Keratinocyte (primary cell): Measurements from ENCODE around the gene PTK6. TPM values are rescaled to one million over a fixed set of nuclear protein-coding genes. Genes with fewer than 3 reads are reported as not detected.
A peak's percentile ranks its signal among the peaks of the same experiment; 100 is the strongest.

Experiments used
- DNase-seq: peaks from one replicate; pipeline ENCODE4 v3.0.0-alpha.2; 2011; ENCODE audit warnings: low read depth, missing footprints, low spot score
- FAIRE-seq: peaks from 2 replicates; lab custom pipeline; 2011; peaks lifted over from hg19 to GRCh38; lab: Jason Lieb, UNC
- H2AFZ ChIP-seq: 2 replicates; pipeline ENCODE4 v1.6.0; 2012; ENCODE audit warnings: low read length, control low read depth, inconsistent platforms; ENCODE audit not compliant: control insufficient read depth
- H3K27ac ChIP-seq: 2 replicates; pipeline ENCODE4 v1.5.1; 2011; ENCODE audit warnings: low read length; ENCODE audit not compliant: control insufficient read depth, insufficient read depth
- H3K27me3 ChIP-seq: 3 replicates; pipeline ENCODE4 v1.6.0; 2011; ENCODE audit warnings: low read length; ENCODE audit not compliant: control insufficient read depth, insufficient read depth; ENCODE audit errors: extremely low read depth
- H3K36me3 ChIP-seq, 2 experiments: 2 replicates in 1 of 2; 3 replicates in 1 of 2; pipeline ENCODE4 v1.5.1; 2011; ENCODE audit warnings: low read length in 2 of 2, mild to moderate bottlenecking in 1 of 2; ENCODE audit not compliant: control insufficient read depth in 2 of 2, insufficient read depth in 2 of 2; ENCODE audit errors: extremely low read depth in 1 of 2
- H3K4me1 ChIP-seq: 3 replicates; pipeline ENCODE4 v1.5.1; 2011; ENCODE audit warnings: low read length; ENCODE audit not compliant: control insufficient read depth, insufficient read depth; ENCODE audit errors: extremely low read depth
- H3K4me2 ChIP-seq: 3 replicates; pipeline ENCODE4 v1.6.0; 2011; ENCODE audit warnings: low read depth, low read length; ENCODE audit not compliant: control insufficient read depth, insufficient read depth; ENCODE audit errors: extremely low read depth
- H3K4me3 ChIP-seq, 3 experiments: fragments of 200-600 bp in 1 of 3; sonication (generic) in 1 of 3; 2 replicates in 2 of 3; 3 replicates in 1 of 3; pipeline ENCODE4 v1.5.1; 2011 to 2016; ENCODE audit warnings: low read length in 3 of 3, mild to moderate bottlenecking in 3 of 3, control low read depth in 2 of 3, inconsistent platforms in 1 of 3, low read depth in 1 of 3, mixed read lengths in 1 of 3, mixed run types in 1 of 3, moderate library complexity in 1 of 3; ENCODE audit not compliant: control insufficient read depth in 2 of 3, insufficient read depth in 2 of 3; ENCODE audit errors: extremely low read depth in 1 of 3
- H3K79me2 ChIP-seq: 2 replicates; pipeline ENCODE4 v1.6.0; 2012; ENCODE audit warnings: low read length; ENCODE audit not compliant: control insufficient read depth, insufficient read depth
- H3K9ac ChIP-seq: 3 replicates; pipeline ENCODE4 v1.6.0; 2011; ENCODE audit warnings: low read length; ENCODE audit not compliant: control insufficient read depth, insufficient read depth; ENCODE audit errors: extremely low read depth
- H3K9me1 ChIP-seq: 3 replicates; pipeline ENCODE4 v1.6.0; 2011; ENCODE audit warnings: low read length; ENCODE audit not compliant: control insufficient read depth, insufficient read depth; ENCODE audit errors: extremely low read depth
- H3K9me3 ChIP-seq: 2 replicates; pipeline ENCODE4 v1.5.1; 2012; ENCODE audit warnings: low read depth, low read length; ENCODE audit not compliant: control insufficient read depth
- H4K20me1 ChIP-seq: 3 replicates; pipeline ENCODE4 v1.6.0; 2011; ENCODE audit warnings: low read length; ENCODE audit not compliant: control insufficient read depth, insufficient read depth; ENCODE audit errors: extremely low read depth
- CTCF ChIP-seq, 3 experiments: IDR thresholded peaks in 1 of 3; conservative IDR thresholded peaks in 1 of 3; optimal IDR thresholded peaks in 1 of 3; 2 replicates in 2 of 3; 3 replicates in 1 of 3; pipeline versions ENCODE3 to v1.5.1; 2011; ENCODE audit warnings: low read length in 3 of 3, mild to moderate bottlenecking in 3 of 3, moderate library complexity in 2 of 3, control low read depth in 1 of 3, inconsistent platforms in 1 of 3; ENCODE audit not compliant: insufficient read depth in 2 of 3; ENCODE audit errors: extremely low read depth in 1 of 3
- EZH2 ChIP-seq: IDR thresholded peaks from one replicate; pipeline ENCODE4 v1.6.1; 2012; ENCODE audit warnings: inconsistent platforms, mild to moderate bottlenecking, low read length, moderate library complexity
- dilution Hi-C: fragments of 300-500 bp; cut with MboI; formaldehyde crosslinking; loops from one replicate; pipeline ENCODE4 v1.7.0; 2020; ENCODE audit warnings: low sequenced_read_pairs; ENCODE audit not compliant: extremely low pct_ligation_motif_present
- polyA plus RNA-seq, 5 experiments: library from polyadenylated mRNA; depleted of rRNA in 3 of 5; stranded (reverse) in 3 of 5; stranded (forward) in 1 of 5; unstranded in 1 of 5; fragments of >200 nt; gene quantifications; 1 replicate in 1 of 5; 2 replicates in 3 of 5; 3 replicates in 1 of 5; pipeline versions ENCODE4 v1.2.1 to v1.2.3, GENCODE V29; 2011 to 2012; ENCODE audit warnings: missing spikeins in 2 of 5, low read depth in 1 of 5, low replicate concordance in 1 of 5

PTK6 gene
- polyA plus RNA-seq, 1 donor (not counting 4 experiments of a cell fraction or from before 2014, with no cell fraction given) = 28.5 TPM

- peaks cover 16% of the 10 kb centered on the region for H3K4me1 ChIP-seq
- no peaks in the 10 kb centered on the region for H3K79me2 ChIP-seq
- no peak for FAIRE-seq
- H3K9me1 ChIP-seq = no peaks in the 10 kb centered on the region
- H3K4me2 ChIP-seq = peak overlapping the region; percentile 79
- H4K20me1 ChIP-seq = no peaks in the 10 kb centered on the region
- peaks cover 2 to 6% of the 10 kb centered on the region in 2 experiments for H3K36me3 ChIP-seq
- no peaks in the 10 kb centered on the region for H3K9me3 ChIP-seq
- TF ChIP-seq CTCF (optimal IDR thresholded peaks at IDR 0.05 in 1 of 3, IDR thresholded peaks at IDR 0.05 in 1 of 3, conservative IDR thresholded peaks at IDR 0.05 in 1 of 3; ENCODE audit: extremely low read depth in 1 of 3, insufficient read depth in 2 of 3, low read length in 3 of 3) (no peak), EZH2 (no peak)
- no peak overlapping the region for H3K27ac ChIP-seq
- H3K27me3 ChIP-seq = no peaks in the 10 kb centered on the region
- no peak overlapping the region for H2AFZ ChIP-seq
- DNase-seq = no peak
- H3K9ac ChIP-seq = no peak overlapping the region
- dilution Hi-C loops = no loop called here
- peak overlapping the region; percentile 64 to 81 (median 71) for H3K4me3 ChIP-seq
Measured at GRCh38 chr20:63554361-63555278, 17.4 kb upstream of the PTK6 start.

GRCh38 chr20:63553933-63554290 lies 16.7 kb upstream of the PTK6 start, which contains the start of gene FNDC11:
Gene FNDC11 (plus strand): TSS chr20:63554159. CDS start chr20:63555664, 1,505 bp downstream.
- peak within 1 kb of the TSS; percentile 51 for H3K27ac ChIP-seq

More at GRCh38 chr20:63553933-63554290, 16.7 kb upstream of the PTK6 start, which contains the start of gene FNDC11:
- no peaks in the 10 kb centered on the region for H3K79me2 ChIP-seq
- FAIRE-seq = no peak
- peak within 1 kb of the TSS; percentile 76 for H2AFZ ChIP-seq
- TF ChIP-seq EZH2 (no peak), CTCF (optimal IDR thresholded peaks at IDR 0.05 in 1 of 3, IDR thresholded peaks at IDR 0.05 in 1 of 3, conservative IDR thresholded peaks at IDR 0.05 in 1 of 3; ENCODE audit: extremely low read depth in 1 of 3, insufficient read depth in 2 of 3, low read length in 3 of 3) (no peak)
- H3K4me1 ChIP-seq = peaks cover 16% of the 10 kb centered on the region
- peak within 1 kb of the TSS; percentile 64 to 81 (median 71) for H3K4me3 ChIP-seq
- no peaks in the 10 kb centered on the region for H3K27me3 ChIP-seq
- DNase-seq = no peak
- peak within 1 kb of the TSS; percentile 71 for H3K9ac ChIP-seq
- H4K20me1 ChIP-seq = no peaks in the 10 kb centered on the region
- H3K4me2 ChIP-seq = peak within 1 kb of the TSS; percentile 79
- peaks cover 2 to 4% of the 10 kb centered on the region in 2 experiments for H3K36me3 ChIP-seq
- dilution Hi-C loops = no loop called here
- no peaks in the 10 kb centered on the region for H3K9me1 ChIP-seq
- no peaks in the 10 kb centered on the region for H3K9me3 ChIP-seq
